Liver (tissue), 3 donors: ENCODE results near the gene TBC1D5.

Source experiments
- FOXA1 ChIP-seq: IDR thresholded peaks from 2 replicates; pipeline ENCODE4 v1.6.1; 2016; ENCODE audit warnings: antibody characterized with exemption
- GABPA ChIP-seq, 2 donors: IDR thresholded peaks in 1 of 2; conservative IDR thresholded peaks in 1 of 2; 2 replicates each; pipeline ENCODE4 v1.6.1; 2016; ENCODE audit warnings: antibody characterized with exemption in 2 of 2, mild to moderate bottlenecking in 1 of 2, moderate library complexity in 1 of 2
- HNF4G ChIP-seq: IDR thresholded peaks from 2 replicates; pipeline ENCODE4 v1.6.1; 2016; ENCODE audit warnings: antibody characterized with exemption
- JUND ChIP-seq, 2 donors: IDR thresholded peaks; 2 replicates each; pipeline ENCODE4 v1.6.1; 2016; ENCODE audit warnings: antibody characterized with exemption in 2 of 2
- NR2F2 ChIP-seq: IDR thresholded peaks from 2 replicates; pipeline ENCODE4 v1.6.1; 2016; ENCODE audit warnings: antibody characterized with exemption
- RAD21 ChIP-seq, 2 donors: IDR thresholded peaks; 2 replicates each; pipeline ENCODE4 v1.6.1; 2016; ENCODE audit warnings: antibody characterized with exemption in 2 of 2, mild to moderate bottlenecking in 2 of 2
- SP1 ChIP-seq: IDR thresholded peaks from 2 replicates; pipeline ENCODE4 v1.6.1; 2018; ENCODE audit warnings: antibody characterized with exemption, mild to moderate bottlenecking
- TAF1 ChIP-seq: conservative IDR thresholded peaks from 2 replicates; pipeline ENCODE4 v1.6.1; 2016; ENCODE audit warnings: antibody characterized with exemption, mild to moderate bottlenecking
- YY1 ChIP-seq: IDR thresholded peaks from 2 replicates; pipeline ENCODE4 v1.6.1; 2016; ENCODE audit warnings: antibody characterized with exemption, mild to moderate bottlenecking
- TF ChIP-seq, protein P1 (sequence below): fragments of 150-350 bp; IDR thresholded peaks from 2 replicates; pipeline ENCODE4 v1.5.1; 2017; ENCODE audit warnings: improper control_type of control experiment, low read depth, low read length; ENCODE audit not compliant: missing input control
- TF ChIP-seq, protein P2 (sequence below): IDR thresholded peaks from 2 replicates; pipeline ENCODE4 v1.6.1; 2016; ENCODE audit warnings: antibody characterized with exemption, mild to moderate bottlenecking
- TF ChIP-seq, protein P3 (sequence below): IDR thresholded peaks from 2 replicates; pipeline ENCODE4 v1.6.1; 2016; ENCODE audit warnings: antibody characterized with exemption
- TF ChIP-seq, protein P4 (sequence below): IDR thresholded peaks from 2 replicates; pipeline ENCODE4 v1.6.1; 2016; ENCODE audit warnings: antibody characterized with exemption
- donor health status: healthy.
- donor health status: healthy.

DNA sequence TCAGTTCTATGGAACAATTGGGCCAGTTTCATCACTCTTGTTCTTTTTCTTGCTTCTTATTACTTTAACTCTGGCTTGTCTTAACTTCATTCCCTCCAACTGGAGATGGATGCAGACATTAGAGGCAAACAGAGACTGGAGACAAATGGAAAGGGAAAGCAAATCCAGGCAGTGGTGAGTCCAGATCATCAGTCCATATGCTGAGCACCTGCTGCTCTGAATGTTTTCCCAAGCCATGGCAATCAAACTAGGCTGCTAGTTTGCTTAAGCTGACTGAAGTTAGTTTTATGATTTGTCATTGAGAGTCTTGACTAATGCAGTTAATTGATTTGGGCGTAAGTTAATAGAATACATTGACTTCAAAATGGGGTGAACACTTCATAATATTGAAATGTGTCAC lies 41.0 kb upstream of the TBC1D5 start:
- TF ChIP-seq, protein P1, sequence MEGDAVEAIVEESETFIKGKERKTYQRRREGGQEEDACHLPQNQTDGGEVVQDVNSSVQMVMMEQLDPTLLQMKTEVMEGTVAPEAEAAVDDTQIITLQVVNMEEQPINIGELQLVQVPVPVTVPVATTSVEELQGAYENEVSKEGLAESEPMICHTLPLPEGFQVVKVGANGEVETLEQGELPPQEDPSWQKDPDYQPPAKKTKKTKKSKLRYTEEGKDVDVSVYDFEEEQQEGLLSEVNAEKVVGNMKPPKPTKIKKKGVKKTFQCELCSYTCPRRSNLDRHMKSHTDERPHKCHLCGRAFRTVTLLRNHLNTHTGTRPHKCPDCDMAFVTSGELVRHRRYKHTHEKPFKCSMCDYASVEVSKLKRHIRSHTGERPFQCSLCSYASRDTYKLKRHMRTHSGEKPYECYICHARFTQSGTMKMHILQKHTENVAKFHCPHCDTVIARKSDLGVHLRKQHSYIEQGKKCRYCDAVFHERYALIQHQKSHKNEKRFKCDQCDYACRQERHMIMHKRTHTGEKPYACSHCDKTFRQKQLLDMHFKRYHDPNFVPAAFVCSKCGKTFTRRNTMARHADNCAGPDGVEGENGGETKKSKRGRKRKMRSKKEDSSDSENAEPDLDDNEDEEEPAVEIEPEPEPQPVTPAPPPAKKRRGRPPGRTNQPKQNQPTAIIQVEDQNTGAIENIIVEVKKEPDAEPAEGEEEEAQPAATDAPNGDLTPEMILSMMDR: no peak
- TF ChIP-seq GABPA (IDR thresholded peaks at IDR 0.05 in 1 of 2, conservative IDR thresholded peaks at IDR 0.05 in 1 of 2) (no peak), FOXA1 (no peak), SP1 (no peak), HNF4G (no peak), YY1 (no peak), JUND (IDR thresholded peaks at IDR 0.05) (no peak), TAF1 (no peak), RAD21 (IDR thresholded peaks at IDR 0.05) (no peak), NR2F2 (no peak)
- TF ChIP-seq, protein P2, sequence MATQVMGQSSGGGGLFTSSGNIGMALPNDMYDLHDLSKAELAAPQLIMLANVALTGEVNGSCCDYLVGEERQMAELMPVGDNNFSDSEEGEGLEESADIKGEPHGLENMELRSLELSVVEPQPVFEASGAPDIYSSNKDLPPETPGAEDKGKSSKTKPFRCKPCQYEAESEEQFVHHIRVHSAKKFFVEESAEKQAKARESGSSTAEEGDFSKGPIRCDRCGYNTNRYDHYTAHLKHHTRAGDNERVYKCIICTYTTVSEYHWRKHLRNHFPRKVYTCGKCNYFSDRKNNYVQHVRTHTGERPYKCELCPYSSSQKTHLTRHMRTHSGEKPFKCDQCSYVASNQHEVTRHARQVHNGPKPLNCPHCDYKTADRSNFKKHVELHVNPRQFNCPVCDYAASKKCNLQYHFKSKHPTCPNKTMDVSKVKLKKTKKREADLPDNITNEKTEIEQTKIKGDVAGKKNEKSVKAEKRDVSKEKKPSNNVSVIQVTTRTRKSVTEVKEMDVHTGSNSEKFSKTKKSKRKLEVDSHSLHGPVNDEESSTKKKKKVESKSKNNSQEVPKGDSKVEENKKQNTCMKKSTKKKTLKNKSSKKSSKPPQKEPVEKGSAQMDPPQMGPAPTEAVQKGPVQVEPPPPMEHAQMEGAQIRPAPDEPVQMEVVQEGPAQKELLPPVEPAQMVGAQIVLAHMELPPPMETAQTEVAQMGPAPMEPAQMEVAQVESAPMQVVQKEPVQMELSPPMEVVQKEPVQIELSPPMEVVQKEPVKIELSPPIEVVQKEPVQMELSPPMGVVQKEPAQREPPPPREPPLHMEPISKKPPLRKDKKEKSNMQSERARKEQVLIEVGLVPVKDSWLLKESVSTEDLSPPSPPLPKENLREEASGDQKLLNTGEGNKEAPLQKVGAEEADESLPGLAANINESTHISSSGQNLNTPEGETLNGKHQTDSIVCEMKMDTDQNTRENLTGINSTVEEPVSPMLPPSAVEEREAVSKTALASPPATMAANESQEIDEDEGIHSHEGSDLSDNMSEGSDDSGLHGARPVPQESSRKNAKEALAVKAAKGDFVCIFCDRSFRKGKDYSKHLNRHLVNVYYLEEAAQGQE: no peak
- TF ChIP-seq, protein P3, sequence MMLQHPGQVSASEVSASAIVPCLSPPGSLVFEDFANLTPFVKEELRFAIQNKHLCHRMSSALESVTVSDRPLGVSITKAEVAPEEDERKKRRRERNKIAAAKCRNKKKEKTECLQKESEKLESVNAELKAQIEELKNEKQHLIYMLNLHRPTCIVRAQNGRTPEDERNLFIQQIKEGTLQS: no peak
- TF ChIP-seq, protein P4, sequence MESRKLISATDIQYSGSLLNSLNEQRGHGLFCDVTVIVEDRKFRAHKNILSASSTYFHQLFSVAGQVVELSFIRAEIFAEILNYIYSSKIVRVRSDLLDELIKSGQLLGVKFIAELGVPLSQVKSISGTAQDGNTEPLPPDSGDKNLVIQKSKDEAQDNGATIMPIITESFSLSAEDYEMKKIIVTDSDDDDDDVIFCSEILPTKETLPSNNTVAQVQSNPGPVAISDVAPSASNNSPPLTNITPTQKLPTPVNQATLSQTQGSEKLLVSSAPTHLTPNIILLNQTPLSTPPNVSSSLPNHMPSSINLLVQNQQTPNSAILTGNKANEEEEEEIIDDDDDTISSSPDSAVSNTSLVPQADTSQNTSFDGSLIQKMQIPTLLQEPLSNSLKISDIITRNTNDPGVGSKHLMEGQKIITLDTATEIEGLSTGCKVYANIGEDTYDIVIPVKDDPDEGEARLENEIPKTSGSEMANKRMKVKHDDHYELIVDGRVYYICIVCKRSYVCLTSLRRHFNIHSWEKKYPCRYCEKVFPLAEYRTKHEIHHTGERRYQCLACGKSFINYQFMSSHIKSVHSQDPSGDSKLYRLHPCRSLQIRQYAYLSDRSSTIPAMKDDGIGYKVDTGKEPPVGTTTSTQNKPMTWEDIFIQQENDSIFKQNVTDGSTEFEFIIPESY: no peak
